Measurements from ENCODE around the gene PDGFRB. TPM values are rescaled to one million over a fixed set of nuclear protein-coding genes. Genes with fewer than 3 reads are reported as not detected.

The PDGFRB gene
- total RNA-seq, 1 donor from 2014 or later = 201 TPM

DNA sequence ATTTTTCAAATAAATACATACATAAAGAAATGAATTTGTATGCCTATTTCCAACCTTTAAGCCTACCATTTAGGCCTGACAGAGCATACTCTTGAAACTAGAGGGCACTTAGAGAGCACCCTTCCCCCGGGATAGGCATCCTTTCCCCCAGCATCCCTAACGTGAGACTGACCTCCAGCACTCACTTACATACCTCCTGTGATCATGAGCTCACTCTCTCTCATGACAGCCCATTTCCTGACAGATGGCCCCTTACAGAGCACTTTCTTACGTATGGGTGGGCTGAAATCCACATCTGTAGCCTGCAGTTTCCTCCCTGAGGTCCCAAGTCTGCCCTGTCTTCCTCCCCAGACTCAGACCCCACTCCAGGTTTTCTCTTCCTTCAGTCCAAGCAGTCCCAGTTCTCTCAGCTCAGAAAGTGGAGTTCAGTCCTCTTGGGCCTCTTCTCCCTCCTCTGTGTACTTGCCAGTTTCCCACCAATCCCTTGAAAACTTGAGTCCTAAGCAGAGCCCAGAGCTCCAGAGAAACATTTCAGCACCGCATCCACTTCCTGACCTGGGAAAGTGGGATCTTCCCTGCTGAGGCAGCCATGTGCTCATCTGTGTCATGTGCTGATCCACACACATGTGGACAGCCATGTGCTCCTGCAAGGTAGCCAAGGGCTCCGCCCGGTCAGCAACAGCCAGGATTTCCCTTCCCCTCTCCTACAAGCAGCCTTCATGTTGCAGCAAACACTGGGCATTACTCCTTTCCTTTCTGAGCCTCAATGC is 8.8 kb upstream of the PDGFRB start:
- no peak for DNase-seq (ENCODE audit: low spot score)

- no peak for DNase-seq (ENCODE audit: low spot score)
These were observed 8.0 kb upstream of the PDGFRB start for GRCh38 chr5:150163547-150164059.

DNA sequence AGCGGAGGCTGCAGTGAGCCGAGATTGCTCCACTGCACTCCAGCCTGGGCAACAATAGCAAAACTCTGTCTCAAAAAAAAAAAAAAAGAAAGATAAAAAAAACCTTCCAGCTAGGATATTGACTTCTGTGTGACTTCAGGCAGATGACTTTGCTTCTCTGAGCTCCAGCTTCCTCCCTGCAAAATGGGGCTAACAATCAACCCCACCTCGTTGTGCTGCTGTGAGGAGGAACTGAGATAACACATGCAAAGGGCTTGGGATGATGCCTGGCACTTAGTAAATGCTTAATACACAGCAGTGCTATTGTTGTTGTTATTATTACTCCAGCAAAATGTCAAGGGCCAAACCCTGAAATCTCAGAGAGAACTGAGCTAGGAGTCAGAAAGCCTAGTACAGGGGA is 7.4 kb upstream of the PDGFRB start:
- no peak for DNase-seq (ENCODE audit: low spot score)

- DNase-seq (ENCODE audit: low spot score) = no peak
These were observed 6.5 kb upstream of the PDGFRB start for GRCh38 chr5:150162142-150162513.

- DNase-seq (ENCODE audit: low spot score) = no peak
These were observed 5.8 kb upstream of the PDGFRB start for GRCh38 chr5:150161242-150162141.

- no peak for DNase-seq (ENCODE audit: low spot score)
These were observed 4.9 kb upstream of the PDGFRB start for GRCh38 chr5:150160448-150161081.

DNA sequence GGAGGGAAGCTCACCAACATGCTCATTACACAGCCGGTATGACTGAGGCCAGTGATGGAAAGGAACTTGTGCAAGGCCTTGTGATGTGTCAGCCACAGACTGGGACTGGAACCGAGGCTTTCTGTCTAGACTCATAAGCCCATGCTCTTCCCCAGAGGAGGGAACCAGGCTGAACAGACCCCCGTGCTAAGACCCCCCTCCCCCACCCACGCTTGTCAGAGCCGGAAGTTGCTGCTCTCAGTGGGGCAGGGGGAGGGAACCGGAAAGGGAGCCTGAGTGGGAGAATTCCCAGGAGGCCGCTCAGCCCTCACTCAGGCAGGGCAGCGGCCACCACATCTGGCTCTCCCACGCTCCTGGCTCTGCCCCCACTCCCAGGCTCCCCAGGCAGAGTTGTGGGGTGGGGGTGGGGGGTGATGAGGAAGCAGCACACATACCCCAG is 4.1 kb upstream of the PDGFRB start:
- DNase-seq (ENCODE audit: low spot score) = no peak

- no peak for DNase-seq (ENCODE audit: low spot score)
These were observed 3.4 kb upstream of the PDGFRB start for GRCh38 chr5:150159031-150159430.

GRCh38 chr5:150158170-150158949 is 2.7 kb upstream of the PDGFRB start:
- no peak for DNase-seq (ENCODE audit: low spot score)

DNA sequence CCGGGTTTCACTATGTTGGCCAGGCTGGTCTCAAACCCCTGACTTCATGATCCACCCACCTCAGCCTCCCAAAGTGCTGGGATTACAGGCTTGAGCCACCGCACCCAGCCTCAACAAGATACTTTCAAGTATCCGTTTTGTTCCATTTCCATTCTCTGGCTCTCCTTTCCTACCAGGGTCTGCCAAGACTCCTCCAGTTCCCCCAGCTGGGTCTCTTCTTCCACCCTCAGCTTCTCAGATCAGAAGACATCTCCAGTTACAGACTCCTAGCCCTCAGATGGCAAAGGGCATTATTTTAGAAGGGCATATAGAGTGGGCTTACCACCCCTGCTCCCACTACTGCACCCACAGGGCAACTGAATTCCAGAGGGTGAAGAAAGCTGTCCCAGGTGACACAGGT is 1.5 kb upstream of the PDGFRB start:
- DNase-seq (ENCODE audit: low spot score) = no peak

GRCh38 chr5:150156540-150156939 is 895 bp upstream of the PDGFRB start:
- no peak for DNase-seq (ENCODE audit: low spot score)

DNA sequence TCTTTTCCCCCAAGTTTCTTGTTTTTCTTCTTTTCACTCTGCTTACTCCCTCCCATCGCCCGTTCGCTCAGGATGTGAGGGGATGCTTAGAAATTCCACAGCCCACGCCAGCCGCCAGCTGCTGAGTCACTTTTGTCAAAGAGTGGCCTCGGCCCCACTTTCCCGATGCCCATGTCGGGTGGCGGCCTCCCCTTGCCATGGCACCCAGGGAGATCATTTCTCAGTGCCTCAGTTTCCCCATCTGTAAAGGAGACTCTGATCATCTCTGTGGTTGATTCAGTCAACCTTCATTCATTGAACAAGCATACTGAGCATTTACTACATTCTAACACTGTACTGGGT is 353 bp upstream of the PDGFRB start:
- no peak for DNase-seq (ENCODE audit: low spot score)

- no peak for DNase-seq (ENCODE audit: low spot score)
These were observed 972 bp downstream of the PDGFRB start for GRCh38 chr5:150154618-150155128.

DNA sequence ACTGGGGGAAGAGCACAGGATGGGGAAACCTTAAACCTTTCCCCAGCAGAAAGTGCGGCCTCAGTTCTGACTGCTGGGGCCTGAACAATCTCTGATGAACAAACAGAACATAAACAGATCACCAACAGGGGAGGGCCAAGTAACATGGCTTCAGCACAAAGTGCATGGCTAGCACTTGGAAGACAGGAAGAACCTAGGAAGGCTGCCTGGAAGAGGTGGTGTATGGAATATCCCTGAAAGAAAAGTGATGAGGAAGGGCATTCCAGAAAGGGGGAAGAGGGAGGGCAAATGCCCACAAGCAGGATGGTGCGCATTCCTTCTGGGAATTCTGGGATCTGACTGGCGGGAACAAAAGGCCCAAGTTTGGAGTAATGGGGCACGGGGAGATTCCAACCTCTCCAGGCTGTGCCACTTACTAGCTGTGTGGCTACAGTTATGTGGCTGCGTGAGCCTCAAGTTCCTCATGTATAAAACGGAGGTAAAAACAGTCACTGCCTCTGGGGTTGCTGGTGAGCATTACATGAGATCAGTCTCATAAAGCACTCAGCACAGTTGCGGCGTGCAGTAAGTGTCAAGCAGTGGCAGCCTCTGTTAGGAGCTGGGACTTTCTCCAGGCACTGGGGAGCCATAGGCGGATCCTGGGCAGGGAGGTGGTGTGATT is 1.6 kb downstream of the PDGFRB start:
- no peak for DNase-seq (ENCODE audit: low spot score)

DNA sequence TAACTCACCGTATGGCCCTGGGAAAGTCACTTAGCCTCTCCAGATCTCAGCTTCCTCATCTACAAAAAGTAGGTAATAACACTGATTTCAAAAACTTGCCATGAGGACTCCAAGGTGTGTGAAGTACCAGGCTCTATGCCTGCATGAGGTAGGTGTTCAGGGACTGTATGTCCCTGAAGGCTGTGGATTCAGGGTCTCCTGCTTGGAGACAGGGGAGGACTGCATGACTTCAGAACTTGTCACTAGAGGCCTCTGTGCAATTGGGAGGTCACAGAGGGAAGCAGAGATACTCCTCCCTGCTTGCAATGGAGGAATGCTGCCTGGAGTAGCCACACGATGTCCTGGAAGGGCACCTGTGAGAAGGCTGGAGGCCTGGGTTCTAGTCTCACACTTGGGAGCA is 2.2 kb downstream of the PDGFRB start:
- no peak for DNase-seq (ENCODE audit: low spot score)

GRCh38 chr5:150152636-150153462 is 2.8 kb downstream of the PDGFRB start:
- no peak for DNase-seq (ENCODE audit: low spot score)

DNA sequence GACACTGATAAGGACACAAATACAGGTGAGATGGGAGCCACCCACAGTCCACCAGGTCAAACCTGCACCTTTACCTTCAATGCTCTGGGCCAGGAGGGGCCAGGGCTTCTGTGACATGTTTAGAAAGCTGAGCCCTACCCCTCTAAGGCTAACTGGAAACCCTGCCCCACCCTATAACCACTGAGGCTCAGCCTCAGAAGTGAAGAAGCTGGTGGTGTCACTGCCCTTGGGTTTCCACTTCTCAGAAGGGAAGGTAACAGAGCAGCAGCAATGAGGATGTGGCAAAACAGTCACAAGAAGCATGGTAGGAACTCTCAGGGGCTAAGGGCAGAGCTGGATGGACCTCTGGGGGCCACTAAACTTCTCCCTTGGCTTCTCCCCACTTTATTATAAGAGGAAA is 6.0 kb downstream of the PDGFRB start:
- no peak for DNase-seq (ENCODE audit: low spot score)

- no peak for DNase-seq (ENCODE audit: low spot score)
These were observed 7.3 kb downstream of the PDGFRB start for GRCh38 chr5:150148117-150148927.

GRCh38 chr5:150147670-150148069 is 8.0 kb downstream of the PDGFRB start:
- no peak for DNase-seq (ENCODE audit: low spot score)

Data from mesenteric fat pad (tissue), 1 donor.